T-helper 2 cell treated with Interferon-gamma antibody and Interleukin-4, amounts not matched to agents 100 ng/mL and 5 ng/mL, for 36 hours (primary cell): ENCODE data around the gene MCEMP1. TPM values are rescaled to one million over a fixed set of nuclear protein-coding genes. Genes with fewer than 3 reads are reported as not detected.
"Not testable (repeated sequence)": the region's sequence is repeated elsewhere in the genome, so short reads cannot be mapped to it uniquely, and the experiment has no call there.

Source experiments
- intact Hi-C: fragments of 100-400 bp; cut with micrococcal nuclease; formaldehyde crosslinking; loops from one replicate; pipeline ENCODE4 v1.15.1; 2023
- total RNA-seq: library from RNA; stranded (reverse); gene quantifications from 2 replicates; pipeline ENCODE4 v1.2.3, GENCODE V29; 2022

MCEMP1 gene
- total RNA-seq, 1 donor from 2014 or later = not detected

DNA sequence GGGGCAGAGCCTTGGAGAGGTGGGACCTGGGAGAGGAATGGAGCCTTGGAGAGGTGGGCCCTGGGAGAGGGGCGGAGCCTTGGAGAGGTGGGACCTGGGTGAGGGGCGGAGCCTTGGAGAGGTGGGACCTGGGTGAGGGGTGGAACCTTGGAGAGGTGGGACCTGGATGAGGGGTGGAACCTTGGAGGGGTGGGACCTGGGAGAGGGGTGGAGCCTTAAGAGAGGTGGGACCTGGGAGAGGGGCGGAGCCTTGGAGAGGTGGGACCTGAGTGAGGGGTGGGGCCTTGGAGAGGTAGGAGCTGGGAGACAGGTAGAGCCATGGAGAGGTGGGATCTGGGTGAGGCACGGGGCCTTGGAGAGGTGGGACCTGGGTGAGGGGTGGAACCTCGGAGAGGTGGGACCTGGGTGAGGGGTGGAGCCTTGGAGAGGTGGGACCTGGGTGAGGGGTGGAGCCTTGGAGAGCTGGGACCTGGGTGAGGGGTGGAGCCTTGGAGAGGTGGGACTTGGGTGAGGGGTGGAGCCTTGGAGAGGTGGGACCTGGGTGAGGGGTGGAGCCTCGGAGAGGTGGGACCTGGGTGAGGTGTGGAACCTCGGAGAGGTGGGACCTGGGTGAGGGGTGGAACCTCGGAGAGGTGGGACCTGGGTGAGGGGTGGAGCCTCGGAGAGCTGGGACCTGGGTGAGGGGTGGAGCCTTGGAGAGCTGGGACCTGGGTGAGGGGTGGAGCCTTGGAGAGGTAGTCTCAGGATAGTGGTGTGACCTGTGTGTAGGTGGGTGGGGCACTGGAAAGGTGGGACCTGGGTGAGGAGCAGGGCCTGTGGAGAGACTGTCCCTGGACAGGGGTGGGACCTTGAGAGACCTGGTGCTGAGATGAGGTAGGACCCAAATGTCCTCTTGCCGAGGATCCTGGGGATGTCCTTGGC lies 33.0 kb upstream of the MCEMP1 start:
- intact Hi-C loops = not testable (repeated sequence)

DNA sequence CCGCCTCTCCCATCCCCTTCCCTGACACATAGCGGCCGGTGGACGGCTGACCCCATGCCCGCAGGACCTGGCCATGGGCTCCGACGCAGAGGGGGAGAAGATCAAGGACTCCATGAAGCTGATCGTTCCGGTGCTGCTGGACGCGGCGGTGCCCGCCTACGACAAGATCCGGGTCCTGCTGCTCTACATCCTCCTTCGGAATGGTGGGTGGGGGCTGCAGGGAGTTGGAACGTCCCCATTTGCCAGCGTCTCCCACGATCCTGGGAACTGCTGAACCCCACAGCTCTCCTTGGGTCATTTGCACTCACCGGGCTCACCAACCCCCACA lies 32.4 kb upstream of the MCEMP1 start:
- intact Hi-C loops = no loop called here

DNA sequence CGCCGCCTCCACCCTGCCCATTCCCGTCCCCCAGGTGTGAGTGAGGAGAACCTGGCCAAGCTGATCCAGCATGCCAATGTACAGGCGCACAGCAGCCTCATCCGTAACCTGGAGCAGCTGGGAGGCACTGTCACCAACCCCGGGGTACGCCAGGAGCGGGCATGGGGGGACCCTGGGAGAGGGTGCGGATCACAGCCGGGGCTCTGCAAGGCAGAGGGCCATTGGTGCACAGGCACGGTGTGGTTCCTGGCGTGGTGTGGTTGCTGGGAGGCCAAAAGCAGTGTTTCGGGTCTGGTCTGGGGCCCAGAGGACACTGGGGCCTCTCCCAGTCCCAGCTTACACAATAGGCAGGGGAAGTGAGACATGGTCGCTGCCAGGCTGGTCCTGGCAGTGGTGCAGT lies 31.7 kb upstream of the MCEMP1 start:
- intact Hi-C loops = no loop called here

DNA sequence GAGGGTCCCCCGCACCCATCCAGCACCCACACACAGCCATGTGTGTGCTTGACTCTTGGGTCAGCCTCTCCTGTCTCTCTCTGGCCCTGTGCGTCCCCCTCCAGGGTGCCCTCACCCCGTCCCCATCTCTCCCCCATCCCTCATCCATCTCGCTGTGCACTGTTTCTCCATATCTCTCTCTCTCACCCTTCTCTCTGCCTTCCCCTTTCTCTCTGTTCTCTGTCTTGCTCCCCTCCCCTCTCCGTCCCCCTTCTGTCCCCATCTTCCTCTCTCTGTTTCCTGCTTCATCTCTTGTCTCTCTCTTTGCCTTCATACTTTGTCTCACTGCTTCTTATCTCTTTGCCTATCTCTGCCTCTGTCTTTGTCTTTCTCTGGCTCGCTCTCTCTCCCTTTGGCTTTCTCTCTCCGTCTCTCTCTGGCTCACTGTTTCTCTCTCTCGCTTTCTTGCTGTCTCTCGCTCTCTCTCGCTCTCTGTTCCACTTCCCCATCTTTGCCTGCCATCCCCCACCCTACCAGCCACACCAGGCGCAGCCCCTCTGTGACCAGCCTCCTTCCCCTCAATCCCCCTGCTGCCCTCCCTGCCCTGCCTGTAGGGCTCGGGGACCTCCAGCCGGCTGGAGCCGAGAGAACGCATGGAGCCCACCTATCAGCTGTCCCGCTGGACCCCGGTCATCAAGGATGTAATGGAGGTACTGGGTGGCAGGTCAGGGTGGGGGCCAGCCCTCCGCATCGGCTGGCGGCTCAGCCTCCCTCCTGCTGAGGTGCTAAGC lies 31.0 kb upstream of the MCEMP1 start:
- intact Hi-C loops = no loop called here

DNA sequence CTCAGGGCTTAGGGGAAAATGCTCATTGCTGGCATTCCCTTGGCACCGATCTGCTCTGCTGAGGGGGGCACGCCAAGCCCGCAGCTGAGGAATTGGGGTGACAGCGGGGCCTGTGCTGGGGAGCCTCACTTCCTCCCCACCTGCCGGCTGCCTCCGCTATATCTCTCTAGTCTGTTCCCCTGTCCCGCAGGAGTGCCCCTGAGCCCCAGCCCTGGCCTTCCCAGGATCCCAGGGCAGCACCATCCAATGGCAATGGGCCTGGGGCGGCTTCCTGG lies 30.5 kb upstream of the MCEMP1 start:
- intact Hi-C loops = no loop called here

DNA sequence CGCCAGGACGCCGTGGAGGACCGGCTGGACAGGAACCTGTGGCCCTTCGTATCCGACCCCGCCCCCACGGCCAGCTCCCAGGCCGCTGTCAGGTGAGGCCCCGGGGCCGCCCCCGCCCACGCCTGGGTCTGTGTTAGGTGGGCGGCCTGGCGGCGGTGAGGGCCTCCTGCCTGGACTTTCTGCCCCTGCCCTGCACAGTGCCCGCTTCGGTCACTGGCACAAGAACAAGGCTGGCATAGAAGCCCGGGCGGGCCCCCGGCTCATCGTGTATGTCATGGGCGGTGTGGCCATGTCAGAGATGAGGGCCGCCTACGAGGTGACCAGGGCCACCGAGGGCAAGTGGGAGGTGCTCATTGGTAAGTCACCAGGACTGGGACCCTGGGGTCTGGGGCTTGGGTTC lies 29.7 kb upstream of the MCEMP1 start:
- intact Hi-C loops = no loop called here

DNA sequence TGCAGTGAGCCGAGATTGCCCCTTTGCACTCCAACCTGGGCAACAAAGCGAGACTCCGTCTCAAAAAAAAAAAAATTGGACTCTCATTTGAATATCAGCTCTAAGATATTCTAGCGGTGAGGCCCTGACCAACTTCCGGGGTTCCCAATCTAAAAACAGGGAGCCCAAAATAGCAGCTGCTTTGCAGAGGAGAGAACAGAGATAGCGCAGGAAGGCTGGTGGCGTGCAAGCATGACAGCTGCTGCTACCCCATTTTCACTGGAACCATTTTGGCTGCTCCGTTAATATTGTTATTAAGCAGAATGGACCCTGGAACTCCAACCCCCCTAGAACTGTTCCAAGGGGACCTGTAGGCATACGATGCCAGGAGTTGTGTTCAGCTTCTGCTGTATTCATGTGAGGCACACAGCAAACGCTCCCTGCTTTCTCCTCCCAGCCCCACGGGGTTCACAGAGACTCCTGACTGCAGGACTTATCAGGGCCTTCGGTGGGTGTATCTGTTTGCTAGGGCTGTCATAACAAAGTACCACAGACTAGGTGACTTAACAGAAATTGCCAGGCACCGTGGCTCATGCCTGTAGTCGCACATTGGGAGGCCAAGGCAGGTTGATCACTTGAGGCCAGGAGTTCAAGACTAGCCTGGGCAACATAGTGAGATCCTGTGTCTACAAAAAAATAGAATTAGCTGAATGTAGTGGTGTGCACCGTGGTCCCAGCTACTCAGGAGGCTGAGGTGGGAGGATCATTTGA lies 28.4 kb upstream of the MCEMP1 start:
- intact Hi-C loops = no loop called here

DNA sequence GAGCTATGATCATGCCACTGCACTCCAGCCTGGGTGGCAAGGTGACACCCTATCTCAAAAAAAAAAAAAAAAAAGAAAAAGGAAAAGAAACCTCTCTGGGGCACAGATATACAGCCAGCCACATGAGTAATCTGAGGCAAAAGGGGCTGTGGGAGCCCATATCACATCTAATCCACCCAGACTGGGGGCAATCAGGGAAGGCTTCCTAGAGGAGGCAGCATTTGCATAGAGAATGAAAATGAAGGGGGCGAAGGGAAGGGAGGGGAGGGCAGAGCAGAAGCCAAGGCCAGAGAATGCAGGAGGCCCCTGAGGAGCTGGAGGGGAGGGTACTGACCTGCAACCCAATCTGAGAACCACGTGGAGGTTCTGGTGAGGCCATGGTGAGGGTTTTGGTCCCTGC lies 26.7 kb upstream of the MCEMP1 start:
- intact Hi-C loops = no loop called here

DNA sequence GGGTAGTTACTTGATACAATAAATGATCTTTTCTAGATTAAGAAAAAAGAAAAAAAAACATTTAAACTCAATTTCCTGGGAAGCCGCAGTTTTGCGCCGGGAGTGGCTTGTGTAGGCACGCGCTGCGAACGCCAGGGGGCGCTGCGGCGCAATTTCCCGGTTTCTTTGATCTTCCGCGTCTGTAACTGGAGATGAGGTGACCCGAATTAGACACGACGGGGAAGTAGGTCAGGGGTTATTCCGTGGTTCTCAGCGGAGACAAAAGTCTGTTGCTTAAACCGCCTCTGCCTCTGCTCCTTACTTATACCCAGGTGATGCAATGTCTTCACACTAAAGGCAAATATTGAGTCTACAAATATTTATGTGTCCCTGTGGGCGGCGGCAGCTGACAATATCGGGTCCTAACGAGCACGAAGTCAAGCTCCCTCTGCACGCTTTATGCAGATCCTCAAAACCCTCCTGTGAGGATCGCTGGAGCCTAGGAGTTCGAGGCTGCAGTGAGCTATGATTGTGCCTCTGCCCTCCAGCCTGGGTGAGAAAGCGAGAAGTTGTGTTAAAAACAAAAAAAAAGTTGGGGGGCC lies 24.7 kb upstream of the MCEMP1 start:
- intact Hi-C loops = loop anchor here (1.0 kb wide), 2 partner anchors 29 to 147 kb away; no protein-coding TSS in a partner anchor

DNA sequence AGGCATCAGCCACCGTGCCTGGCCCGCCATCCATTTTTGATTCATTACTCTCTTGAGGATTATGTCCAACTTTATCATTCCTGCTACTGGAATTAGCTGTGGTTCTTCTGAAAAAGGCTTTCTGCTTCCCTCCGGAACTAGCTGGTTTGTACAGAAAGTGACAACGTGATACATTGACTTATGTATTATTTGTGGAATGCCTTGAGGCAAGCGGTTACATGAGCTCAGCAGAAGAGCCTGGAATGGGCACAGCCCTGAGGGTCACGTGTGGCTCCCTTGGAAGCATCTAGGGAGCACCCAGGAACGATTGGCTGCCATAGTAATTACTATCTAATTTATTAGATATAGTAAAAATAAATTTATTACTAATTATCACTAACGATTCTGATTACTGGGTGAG lies 22.5 kb upstream of the MCEMP1 start:
- intact Hi-C loops = no loop called here

DNA sequence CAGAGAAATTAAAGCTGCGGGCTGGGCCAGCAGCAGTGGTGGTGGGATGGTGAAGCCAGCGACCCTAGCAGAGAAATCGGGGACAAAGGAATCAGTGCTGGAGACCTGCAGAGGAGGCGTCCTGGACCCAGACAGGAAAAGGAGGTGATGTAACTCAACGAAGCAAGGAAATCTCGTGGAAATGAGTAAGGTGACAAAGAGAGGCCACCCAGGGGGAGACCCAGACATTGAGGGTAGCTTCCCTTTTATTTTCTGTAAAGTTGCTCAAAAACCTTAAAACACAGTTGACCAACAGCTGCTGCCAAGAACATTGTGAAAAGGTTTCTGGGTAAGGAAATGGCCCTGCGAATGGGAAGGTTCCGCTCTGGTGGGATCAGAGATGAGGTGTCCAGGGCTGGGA lies 21.3 kb upstream of the MCEMP1 start:
- intact Hi-C loops = no loop called here

DNA sequence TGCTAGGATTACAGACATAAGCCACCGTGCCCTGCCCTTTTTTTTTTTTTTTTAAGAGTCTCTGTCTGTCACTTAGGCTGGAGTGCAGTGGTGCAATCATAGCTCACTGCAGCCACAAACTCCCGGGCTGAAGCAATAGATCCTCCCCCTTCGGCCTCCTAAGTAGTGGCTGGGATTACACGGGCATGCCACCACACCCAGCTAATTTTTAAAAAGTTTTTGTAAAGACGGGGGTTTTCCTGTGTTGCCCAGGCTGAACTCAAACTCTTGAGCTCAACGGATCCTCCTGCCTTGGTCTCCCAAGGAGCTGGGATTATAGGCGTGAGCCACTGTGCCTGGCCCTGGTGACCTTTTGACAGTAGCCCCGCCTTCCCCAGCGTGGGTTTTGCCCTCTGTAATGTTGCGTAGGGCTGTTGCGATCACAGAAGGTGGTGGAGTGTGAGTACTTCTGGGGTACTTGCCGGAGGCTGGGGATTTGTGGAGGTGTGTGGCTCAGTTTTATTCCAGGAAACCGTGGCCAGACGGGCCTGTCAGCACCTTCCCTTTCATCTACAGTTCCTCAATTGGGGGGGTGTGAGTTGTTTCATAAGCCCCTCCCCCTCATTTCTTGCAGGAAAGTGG lies 19.6 kb upstream of the MCEMP1 start:
- intact Hi-C loops = no loop called here

DNA sequence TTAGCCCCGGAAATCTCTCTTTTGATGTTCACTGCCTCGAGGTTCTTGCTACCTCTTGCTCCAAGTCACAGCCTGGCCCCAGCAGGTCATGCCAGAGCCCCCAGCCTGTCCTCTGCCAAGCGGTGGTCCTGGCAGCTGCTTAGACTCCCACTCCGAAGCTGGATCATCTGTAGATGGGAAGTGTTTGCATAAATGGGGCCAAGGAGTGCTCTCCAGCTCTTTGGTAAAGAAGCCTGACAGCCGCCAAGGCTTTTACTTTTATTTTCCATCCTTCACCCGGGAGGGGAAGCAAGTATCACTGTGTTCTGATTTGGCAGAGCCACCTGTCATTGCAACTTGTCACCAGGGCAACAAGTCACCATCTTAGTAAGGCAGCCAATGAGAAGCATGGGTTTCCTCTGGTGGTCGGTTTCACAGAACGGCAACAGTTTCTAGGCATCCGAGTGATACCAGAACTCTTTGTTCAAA lies 18.6 kb upstream of the MCEMP1 start:
- intact Hi-C loops = no loop called here

DNA sequence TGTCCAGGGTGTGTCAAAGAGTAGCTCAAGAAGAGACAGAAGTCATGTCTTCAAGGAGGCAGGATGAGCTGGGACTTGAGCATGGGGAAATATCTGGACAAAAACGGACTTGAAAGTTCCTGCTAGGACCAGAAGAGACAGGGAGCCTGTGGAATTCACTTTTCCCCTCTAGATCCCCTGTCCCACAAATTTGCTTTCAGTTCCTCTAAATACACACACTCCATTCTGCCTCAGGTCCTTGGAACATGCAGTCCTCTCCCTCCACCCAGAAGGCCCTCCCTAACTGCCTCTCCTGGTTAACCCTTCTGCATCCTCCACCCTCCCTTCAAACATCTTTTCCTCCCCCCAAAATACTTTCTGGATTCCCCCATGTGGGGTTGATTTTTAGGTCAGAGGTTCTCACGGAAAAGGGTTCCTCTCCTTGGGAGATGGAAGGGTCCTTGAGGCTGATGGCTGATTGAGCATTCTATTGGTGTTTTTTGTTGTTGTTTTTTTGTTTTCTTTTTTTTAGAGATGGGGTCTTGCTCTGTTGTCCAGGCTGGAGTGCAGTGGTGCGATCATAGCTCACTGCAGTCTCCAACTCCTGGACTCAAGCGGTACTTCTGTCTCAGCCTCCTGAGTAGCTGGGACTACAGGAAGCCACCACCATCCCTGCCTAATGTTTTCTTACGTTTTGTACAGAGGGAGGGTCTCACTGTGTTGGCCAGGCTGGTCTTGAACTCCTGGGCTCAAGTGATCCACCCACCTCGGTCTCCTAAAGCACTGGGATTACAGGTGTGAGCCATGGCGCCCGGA lies 14.9 kb upstream of the MCEMP1 start:
- intact Hi-C loops = no loop called here

DNA sequence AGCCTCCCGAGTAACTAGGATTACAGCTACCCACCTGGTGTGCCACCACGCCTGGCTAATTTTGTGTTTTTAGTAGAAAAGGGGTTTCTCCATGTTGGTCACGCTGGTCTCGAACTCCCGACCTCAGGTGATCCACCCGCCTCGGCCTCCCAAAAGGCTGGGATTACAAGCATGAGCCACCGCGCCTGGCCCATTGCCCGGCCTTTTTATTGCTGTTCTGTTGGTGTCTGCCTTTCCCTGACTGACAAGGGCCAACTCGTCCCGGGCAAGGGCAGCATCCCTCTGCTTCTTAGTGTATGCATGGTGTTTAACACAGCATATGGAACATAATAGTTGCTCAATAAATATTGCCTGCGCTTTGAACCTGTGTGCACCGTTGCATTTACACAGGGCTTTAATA lies 14.2 kb upstream of the MCEMP1 start:
- intact Hi-C loops = no loop called here

DNA sequence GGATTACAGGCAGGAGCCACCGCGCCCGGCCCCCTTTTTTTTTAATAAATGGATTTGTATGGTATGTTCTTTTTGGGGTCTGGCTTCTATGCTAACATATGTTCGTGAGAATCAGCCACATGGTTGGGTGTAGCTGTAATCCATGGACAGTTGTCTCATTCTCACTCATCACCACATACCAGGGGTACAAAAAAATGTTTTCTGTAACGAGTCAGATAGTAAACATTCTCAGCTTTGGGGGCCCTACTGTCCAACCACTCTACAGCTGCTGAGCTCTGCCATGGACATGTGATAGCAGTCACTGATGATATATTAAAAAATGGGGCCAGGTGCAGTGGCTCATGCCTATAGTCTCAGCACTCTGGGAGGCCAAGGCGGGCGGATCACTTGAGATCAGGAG lies 13.2 kb upstream of the MCEMP1 start:
- intact Hi-C loops = no loop called here

DNA sequence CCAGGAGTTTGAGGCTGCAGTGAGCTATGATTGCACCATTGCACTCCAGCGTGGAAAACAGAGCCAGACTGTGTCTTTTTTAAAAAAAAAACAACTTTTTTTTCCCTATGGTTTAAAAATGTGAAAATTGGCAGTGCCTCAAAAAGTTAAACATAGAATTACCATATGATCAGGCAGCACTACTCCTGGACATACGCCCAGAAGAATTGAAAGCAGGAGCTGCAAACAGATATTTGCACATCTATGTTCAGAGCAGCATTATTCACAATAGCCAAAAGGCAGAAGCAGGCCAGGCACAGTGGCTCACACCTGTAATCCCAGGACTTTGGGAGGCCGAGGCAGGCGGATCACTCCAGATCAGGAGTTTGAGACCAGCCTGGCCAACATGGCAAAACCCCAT lies 11.8 kb upstream of the MCEMP1 start:
- intact Hi-C loops = no loop called here

DNA sequence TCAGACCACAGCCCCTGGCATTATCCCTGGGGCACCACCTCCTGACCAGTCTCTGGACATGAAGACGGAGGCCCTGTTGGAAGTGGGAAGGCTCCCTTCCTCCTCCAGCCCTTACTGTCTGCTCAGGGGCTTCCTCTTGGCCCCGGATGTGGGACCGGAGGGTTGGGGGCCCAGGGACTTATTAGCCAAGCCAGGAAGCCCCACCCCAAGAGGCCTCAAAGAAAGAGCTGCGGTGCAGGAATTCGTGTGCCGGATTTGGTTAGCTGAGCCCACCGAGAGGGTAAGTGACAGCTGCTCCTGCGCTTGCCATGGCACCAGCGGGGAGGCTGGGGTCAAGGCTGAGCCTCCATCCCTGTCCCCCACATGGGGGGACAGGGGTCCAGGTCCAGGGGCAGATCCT lies 8.0 kb upstream of the MCEMP1 start, which contains the start of gene RETN:
Gene RETN, plus strand, starts transcription at position 208 of the 400 bp plus-strand sequence. CDS start 278 bp downstream, outside the sequence.
- intact Hi-C loops = no loop called here

DNA sequence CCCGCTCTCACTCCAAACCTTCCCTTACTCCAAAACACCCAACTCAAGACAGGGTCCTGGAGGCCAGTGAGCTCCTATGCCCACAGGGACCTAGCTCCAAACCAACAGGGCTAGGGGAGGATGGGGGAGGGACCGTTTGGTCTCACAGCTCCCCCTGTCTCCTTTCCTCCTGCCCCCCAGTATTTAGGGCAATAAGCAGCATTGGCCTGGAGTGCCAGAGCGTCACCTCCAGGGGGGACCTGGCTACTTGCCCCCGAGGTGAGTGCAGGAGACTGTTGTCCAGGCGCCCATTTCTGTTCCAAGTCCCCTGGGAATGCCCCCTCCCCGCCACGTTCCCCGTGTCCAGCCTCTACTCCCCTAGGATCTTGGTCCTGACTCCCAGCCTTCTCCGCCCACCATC lies 7.2 kb upstream of the MCEMP1 start:
- intact Hi-C loops = no loop called here

DNA sequence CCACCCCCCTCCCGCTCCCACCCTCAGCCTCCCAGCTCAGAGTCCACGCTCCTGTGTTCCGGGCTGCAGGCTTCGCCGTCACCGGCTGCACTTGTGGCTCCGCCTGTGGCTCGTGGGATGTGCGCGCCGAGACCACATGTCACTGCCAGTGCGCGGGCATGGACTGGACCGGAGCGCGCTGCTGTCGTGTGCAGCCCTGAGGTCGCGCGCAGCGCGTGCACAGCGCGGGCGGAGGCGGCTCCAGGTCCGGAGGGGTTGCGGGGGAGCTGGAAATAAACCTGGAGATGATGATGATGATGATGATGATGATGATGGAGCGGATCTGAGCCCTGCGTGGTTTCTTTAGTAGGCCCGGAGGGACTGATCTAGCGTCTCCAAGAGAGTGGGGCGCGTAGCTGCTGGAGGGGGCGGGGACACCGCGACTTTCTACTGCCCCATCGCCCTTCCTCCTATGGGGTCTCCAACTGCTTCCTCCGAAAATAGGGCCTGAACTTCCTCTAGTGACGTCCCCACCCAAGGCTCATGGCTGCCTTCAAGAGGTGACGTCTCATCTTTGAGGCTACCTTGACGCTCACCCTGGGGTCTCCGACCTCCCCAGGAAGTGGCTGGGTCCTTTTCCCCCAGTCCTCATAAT lies 6.6 kb upstream of the MCEMP1 start:
- intact Hi-C loops = no loop called here
